ENCODE results near the gene ATXN7L1. TPM values are rescaled to one million over a fixed set of nuclear protein-coding genes. Genes with fewer than 3 reads are reported as not detected.

The ATXN7L1 gene
- total RNA-seq, 4 donors from 2014 or later, result 4.6 to 12.5 (median 10.1) TPM

GRCh38 chr7:105872491-105872890 lies 3.9 kb downstream of the ATXN7L1 start:
- Histone ChIP-seq H3K9me3 (no peaks in the 10 kb centered on the region), H3K27me3 (no peaks in the 10 kb centered on the region), H3K4me3 (no peak overlapping the region), H3K36me3 (peaks cover 0 to 4% (median 0%) of the 10 kb centered on the region in 4 donors), H3K27ac (replicated peaks in 1 of 4) (no peak overlapping the region), H3K4me1 (peaks cover 4 to 28% (median 19%) of the 10 kb centered on the region in 4 donors)
- WGBS, result 96% methylated on average over 5 of the region's 5 CpGs
- intact Hi-C loops (cut with DNase I), result no loop called here
- DNase-seq (ENCODE audit: extremely low spot score), result no peak
- TF ChIP-seq CTCF (IDR thresholded peaks at IDR 0.05), result no peak
- TF ChIP-seq EP300 (IDR thresholded peaks at IDR 0.05), result no peak

GRCh38 chr7:105871142-105871541 lies 5.3 kb downstream of the ATXN7L1 start:
- Histone ChIP-seq H3K36me3 (peaks cover 0 to 4% (median 0%) of the 10 kb centered on the region in 4 donors), H3K4me3 (no peak overlapping the region), H3K4me1 (peaks cover 4 to 25% (median 16%) of the 10 kb centered on the region in 4 donors), H3K27ac (replicated peaks in 1 of 4) (no peak overlapping the region), H3K9me3 (no peaks in the 10 kb centered on the region), H3K27me3 (no peaks in the 10 kb centered on the region)
- 76% methylated on average over 3 of the region's 3 CpGs for WGBS
- TF ChIP-seq POLR2AphosphoS5 (IDR thresholded peaks at IDR 0.05) (no peak), POLR2A (IDR thresholded peaks at IDR 0.05; ENCODE audit: low read depth) (no peak), CTCF (IDR thresholded peaks at IDR 0.05) (no peak), EP300 (IDR thresholded peaks at IDR 0.05) (no peak)
- intact Hi-C loops (cut with DNase I), result no loop called here
- DNase-seq (ENCODE audit: extremely low spot score), result no peak

GRCh38 chr7:105866102-105866801 lies 10.1 kb downstream of the ATXN7L1 start:
- Histone ChIP-seq H3K27ac (replicated peaks in 1 of 4) (no peak overlapping the region), H3K4me1 (peaks cover 0 to 11% (median 0%) of the 10 kb centered on the region in 4 donors), H3K36me3 (no peaks in the 10 kb centered on the region), H3K27me3 (no peaks in the 10 kb centered on the region), H3K4me3 (no peak overlapping the region), H3K9me3 (no peaks in the 10 kb centered on the region)
- no peak for TF ChIP-seq EP300 (IDR thresholded peaks at IDR 0.05)
- no peak for TF ChIP-seq POLR2AphosphoS5 (IDR thresholded peaks at IDR 0.05)
- no peak for TF ChIP-seq POLR2A (IDR thresholded peaks at IDR 0.05; ENCODE audit: low read depth)
- TF ChIP-seq CTCF (IDR thresholded peaks at IDR 0.05), result no peak
- DNase-seq (ENCODE audit: extremely low spot score), result no peak
- 88% methylated on average over 10 of the region's 10 CpGs for WGBS
- intact Hi-C loops (cut with DNase I), result no loop called here

- Histone ChIP-seq H3K27me3 (no peaks in the 10 kb centered on the region), H3K4me1 (peaks cover 0 to 11% (median 0%) of the 10 kb centered on the region in 4 donors), H3K36me3 (no peaks in the 10 kb centered on the region), H3K27ac (replicated peaks in 1 of 4) (no peak overlapping the region), H3K9me3 (no peaks in the 10 kb centered on the region), H3K4me3 (no peak overlapping the region)
- intact Hi-C loops (cut with DNase I), result no loop called here
- WGBS, result 88% methylated on average over 2 of the region's 2 CpGs
- no peak for TF ChIP-seq POLR2A (IDR thresholded peaks at IDR 0.05; ENCODE audit: low read depth)
- no peak for DNase-seq (ENCODE audit: extremely low spot score)
Observed at GRCh38 chr7:105863876-105864275, 12.5 kb downstream of the ATXN7L1 start.

- H3K27ac ChIP-seq (replicated peaks in 1 of 4), result no peak overlapping the region
- TF ChIP-seq POLR2AphosphoS5 (IDR thresholded peaks at IDR 0.05) (no peak), POLR2A (IDR thresholded peaks at IDR 0.05; ENCODE audit: low read depth) (no peak), EP300 (IDR thresholded peaks at IDR 0.05) (no peak), CTCF (IDR thresholded peaks at IDR 0.05) (no peak)
- peaks cover 0 to 11% (median 0%) of the 10 kb centered on the region in 4 donors for H3K4me1 ChIP-seq
- WGBS, result 93% methylated on average over 4 of the region's 4 CpGs
- intact Hi-C loops (cut with DNase I), result no loop called here
- no peaks in the 10 kb centered on the region for H3K27me3 ChIP-seq
- DNase-seq (ENCODE audit: extremely low spot score), result no peak
- no peak overlapping the region for H3K4me3 ChIP-seq
- H3K9me3 ChIP-seq, result no peaks in the 10 kb centered on the region
- H3K36me3 ChIP-seq, result no peaks in the 10 kb centered on the region
Observed at GRCh38 chr7:105862770-105863169, 13.6 kb downstream of the ATXN7L1 start.

Data from esophagus muscularis mucosa (tissue), 4 donors.